Activated T-helper 2 cell treated with anti-CD3 and anti-CD28 coated beads, Interferon-gamma antibody, Interleukin-2, Interleukin-4, amounts not matched to agents 10 μg/mL and 5 μg/mL and 100 μg/mL, durations not matched to agents 14 hours and 24 hours and 36 hours (primary cell): Measurements from ENCODE around the gene DGUOK. TPM values are rescaled to one million over a fixed set of nuclear protein-coding genes. Genes with fewer than 3 reads are reported as not detected.
"Not testable (repeated sequence)": the region's sequence is repeated elsewhere in the genome, so short reads cannot be mapped to it uniquely, and the experiment has no call there.

Experiments used
- DNase-seq: peaks from one replicate; pipeline ENCODE4 v3.0.0; 2021; ENCODE audit warnings: low spot score
- H3K27ac Mint-ChIP-seq: one replicate; pipeline ENCODE4 v1.8.0; 2021; ENCODE audit warnings: mixed read lengths
- H3K27me3 Mint-ChIP-seq: one replicate; pipeline ENCODE4 v1.8.0; 2021; ENCODE audit warnings: low read depth, mixed read lengths
- H3K36me3 Mint-ChIP-seq: one replicate; pipeline ENCODE4 v1.8.0; 2021; ENCODE audit warnings: low read depth, mixed read lengths
- H3K4me1 Mint-ChIP-seq: one replicate; pipeline ENCODE4 v1.8.0; 2021; ENCODE audit warnings: low read depth, mixed read lengths
- H3K4me3 Mint-ChIP-seq: one replicate; pipeline ENCODE4 v1.8.0; 2021; ENCODE audit warnings: low read depth, mild to moderate bottlenecking, moderate library complexity, mixed read lengths
- H3K9me3 Mint-ChIP-seq: one replicate; pipeline ENCODE4 v1.8.0; 2021; ENCODE audit warnings: mixed read lengths
- intact Hi-C: fragments of 100-400 bp; cut with micrococcal nuclease; formaldehyde crosslinking; loops from one replicate; pipeline ENCODE4 v1.15.1; 2023
- total RNA-seq: library from RNA; stranded (reverse); gene quantifications from 2 replicates; pipeline ENCODE4 v1.2.3, GENCODE V29; 2022

DGUOK gene
- total RNA-seq, 1 donor from 2014 or later, result 90.9 TPM

- no peak for DNase-seq
- Mint-ChIP-seq H3K4me1 (peaks cover 65% of the 10 kb centered on the region), H3K36me3 (peaks cover 57% of the 10 kb centered on the region), H3K9me3 (no peaks in the 10 kb centered on the region), H3K27ac (peak overlapping the region; percentile 81), H3K4me3 (peak overlapping the region; percentile 17), H3K27me3 (no peaks in the 10 kb centered on the region)
- intact Hi-C loops, result loop anchor here (1.0 to 2.0 kb wide), 3 partner anchors 31 to 101 kb away; no protein-coding TSS in a partner anchor
Observed at GRCh38 chr2:73931531-73932500, 5.1 kb downstream of the DGUOK start.

DNA sequence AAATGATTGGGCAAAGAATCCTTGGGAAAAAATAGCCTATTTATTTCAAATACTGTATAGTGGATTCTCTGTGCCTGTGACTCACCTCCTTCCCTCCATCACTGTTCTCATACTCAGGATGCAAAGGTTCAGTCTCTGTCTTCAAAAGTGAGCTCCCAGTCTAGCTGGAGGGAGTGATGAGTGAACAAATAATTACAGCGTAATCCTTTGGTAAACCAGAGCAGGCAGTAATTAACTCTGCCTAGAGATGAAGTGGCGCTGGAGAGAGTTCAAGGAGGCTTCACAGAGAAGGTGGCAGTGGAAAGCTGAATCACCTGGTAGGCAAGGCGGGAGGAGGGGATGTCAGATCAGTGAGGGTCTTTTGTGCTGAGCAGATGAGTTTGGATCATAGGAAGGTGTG lies 6.5 kb downstream of the DGUOK start:
- H3K27ac Mint-ChIP-seq, result peak overlapping the region; percentile 5
- intact Hi-C loops, result loop anchor here (2.0 kb wide), 2 partner anchors 30 to 54 kb away; no protein-coding TSS in a partner anchor
- H3K4me3 Mint-ChIP-seq, result peak overlapping the region; percentile 0
- no peak for DNase-seq
- peaks cover 65% of the 10 kb centered on the region for H3K36me3 Mint-ChIP-seq
- H3K9me3 Mint-ChIP-seq, result no peaks in the 10 kb centered on the region
- H3K27me3 Mint-ChIP-seq, result no peaks in the 10 kb centered on the region
- H3K4me1 Mint-ChIP-seq, result peaks cover 74% of the 10 kb centered on the region

DNA sequence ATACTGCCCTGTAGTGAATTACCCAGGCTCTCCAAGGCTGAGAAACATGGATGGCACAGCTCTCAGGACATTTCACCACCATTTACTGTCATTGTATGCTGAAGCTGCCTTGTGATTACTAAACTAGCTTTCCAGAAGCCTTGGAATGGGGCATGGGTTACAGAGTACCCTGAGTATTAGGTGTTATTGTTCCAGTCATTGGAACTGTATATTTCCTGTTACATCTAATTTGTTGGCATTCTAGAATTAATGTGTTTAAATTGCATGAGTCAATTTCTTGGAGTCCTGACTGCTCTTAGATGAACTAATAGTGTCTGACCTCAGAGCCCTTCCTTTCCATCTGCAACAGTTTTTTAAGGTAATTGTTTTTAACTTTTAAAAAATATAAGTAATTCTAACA lies 9.0 kb downstream of the DGUOK start:
- Mint-ChIP-seq H3K36me3 (peaks cover 63% of the 10 kb centered on the region), H3K4me1 (peaks cover 70% of the 10 kb centered on the region), H3K9me3 (no peaks in the 10 kb centered on the region), H3K4me3 (no peak overlapping the region), H3K27me3 (no peaks in the 10 kb centered on the region), H3K27ac (no peak overlapping the region)
- no peak for DNase-seq
- intact Hi-C loops, result no loop called here

GRCh38 chr2:73937103-73937885 lies 10.6 kb downstream of the DGUOK start:
- intact Hi-C loops, result no loop called here
- peaks cover 64% of the 10 kb centered on the region for H3K4me1 Mint-ChIP-seq
- no peaks in the 10 kb centered on the region for H3K27me3 Mint-ChIP-seq
- H3K4me3 Mint-ChIP-seq, result no peak overlapping the region
- H3K27ac Mint-ChIP-seq, result no peak overlapping the region
- no peak for DNase-seq
- H3K9me3 Mint-ChIP-seq, result no peaks in the 10 kb centered on the region
- peaks cover 66% of the 10 kb centered on the region for H3K36me3 Mint-ChIP-seq

DNA sequence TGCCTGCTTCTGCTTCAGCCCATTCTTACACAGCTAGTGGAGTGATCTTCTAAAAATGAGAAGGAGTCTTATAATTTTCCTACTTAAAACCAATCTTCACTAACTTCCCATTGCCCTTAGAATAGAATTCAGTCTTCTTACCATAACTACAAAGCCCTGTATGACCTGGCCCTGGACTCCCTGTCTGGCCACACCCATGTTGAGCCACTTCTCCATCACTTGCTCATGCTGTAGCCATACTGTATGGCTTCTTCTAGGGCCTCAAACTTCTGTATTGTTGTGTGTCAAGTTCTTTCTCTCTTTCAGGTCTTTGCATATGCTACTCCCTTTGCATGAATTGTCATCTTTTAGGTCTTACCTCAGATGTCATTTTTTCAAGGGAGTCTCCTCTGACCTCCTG lies 11.2 kb downstream of the DGUOK start:
- DNase-seq, result no peak
- Mint-ChIP-seq H3K4me1 (peaks cover 62% of the 10 kb centered on the region), H3K36me3 (peaks cover 68% of the 10 kb centered on the region), H3K9me3 (no peaks in the 10 kb centered on the region), H3K27ac (no peak overlapping the region), H3K27me3 (no peaks in the 10 kb centered on the region), H3K4me3 (no peak overlapping the region)
- intact Hi-C loops, result loop anchor here (2.0 kb wide), 1 partner anchor 27 kb away; no protein-coding TSS in a partner anchor

GRCh38 chr2:73938718-73939352 lies 12.2 kb downstream of the DGUOK start:
- H3K4me3 Mint-ChIP-seq, result no peak overlapping the region
- H3K27me3 Mint-ChIP-seq, result no peaks in the 10 kb centered on the region
- DNase-seq, result no peak
- peaks cover 67% of the 10 kb centered on the region for H3K36me3 Mint-ChIP-seq
- no peaks in the 10 kb centered on the region for H3K9me3 Mint-ChIP-seq
- no peak overlapping the region for H3K27ac Mint-ChIP-seq
- peaks cover 60% of the 10 kb centered on the region for H3K4me1 Mint-ChIP-seq
- intact Hi-C loops, result loop anchor here (1.0 to 2.0 kb wide), 2 partner anchors 26 to 47 kb away; no protein-coding TSS in a partner anchor

GRCh38 chr2:73939419-73939818 lies 12.7 kb downstream of the DGUOK start:
- H3K9me3 Mint-ChIP-seq, result no peaks in the 10 kb centered on the region
- no peak for DNase-seq
- no peak overlapping the region for H3K4me3 Mint-ChIP-seq
- intact Hi-C loops, result loop anchor here (1.0 to 2.0 kb wide), 2 partner anchors 25 to 47 kb away; no protein-coding TSS in a partner anchor
- H3K4me1 Mint-ChIP-seq, result peaks cover 62% of the 10 kb centered on the region
- H3K36me3 Mint-ChIP-seq, result peaks cover 69% of the 10 kb centered on the region
- H3K27me3 Mint-ChIP-seq, result no peaks in the 10 kb centered on the region
- no peak overlapping the region for H3K27ac Mint-ChIP-seq

- peaks cover 69% of the 10 kb centered on the region for H3K4me1 Mint-ChIP-seq
- H3K27me3 Mint-ChIP-seq, DNase-seq, H3K9me3 Mint-ChIP-seq, intact Hi-C loops, H3K27ac Mint-ChIP-seq, H3K4me3 Mint-ChIP-seq: not testable (repeated sequence)
- peaks cover 75% of the 10 kb centered on the region for H3K36me3 Mint-ChIP-seq
Observed at GRCh38 chr2:73940066-73940465, 13.4 kb downstream of the DGUOK start.

DNA sequence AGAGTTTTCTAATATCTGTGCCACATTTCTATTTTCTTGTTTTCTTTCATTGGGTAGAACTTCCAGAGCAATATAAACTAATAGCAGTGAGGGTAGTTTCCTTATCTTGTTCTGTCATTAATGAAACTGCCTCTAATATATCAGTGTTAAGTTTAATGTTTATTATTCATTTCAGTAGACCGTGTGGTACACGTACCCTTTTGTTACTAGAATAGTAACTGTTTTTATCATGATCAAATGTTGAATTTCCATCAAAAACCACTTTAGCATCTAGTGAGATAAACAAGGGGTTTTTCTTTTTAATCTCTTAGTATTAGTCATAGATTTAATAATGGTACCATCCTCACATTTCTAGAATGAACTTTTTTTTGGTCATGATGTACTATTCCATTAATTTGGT lies 16.0 kb downstream of the DGUOK start:
- Mint-ChIP-seq H3K9me3 (no peaks in the 10 kb centered on the region), H3K36me3 (peaks cover 81% of the 10 kb centered on the region), H3K4me1 (peaks cover 64% of the 10 kb centered on the region), H3K27ac (peak overlapping the region; percentile 64), H3K4me3 (no peak overlapping the region), H3K27me3 (no peaks in the 10 kb centered on the region)
- intact Hi-C loops, result no loop called here
- no peak for DNase-seq

GRCh38 chr2:73944714-73945113 lies 18.0 kb downstream of the DGUOK start:
- H3K9me3 Mint-ChIP-seq, result no peaks in the 10 kb centered on the region
- no peak for DNase-seq
- peak overlapping the region; percentile 24 for H3K27ac Mint-ChIP-seq
- H3K27me3 Mint-ChIP-seq, result no peaks in the 10 kb centered on the region
- peaks cover 62% of the 10 kb centered on the region for H3K4me1 Mint-ChIP-seq
- H3K36me3 Mint-ChIP-seq, result peaks cover 81% of the 10 kb centered on the region
- intact Hi-C loops, result loop anchor here (2.0 kb wide), 1 partner anchor 18 kb away; no protein-coding TSS in a partner anchor
- no peak overlapping the region for H3K4me3 Mint-ChIP-seq

- Mint-ChIP-seq H3K27me3 (no peaks in the 10 kb centered on the region), H3K4me3 (no peak overlapping the region), H3K9me3 (no peaks in the 10 kb centered on the region), H3K27ac (peak overlapping the region; percentile 54), H3K4me1 (peaks cover 69% of the 10 kb centered on the region), H3K36me3 (peaks cover 79% of the 10 kb centered on the region)
- intact Hi-C loops, result no loop called here
- no peak for DNase-seq
Observed at GRCh38 chr2:73946215-73946614, 19.5 kb downstream of the DGUOK start.

DNA sequence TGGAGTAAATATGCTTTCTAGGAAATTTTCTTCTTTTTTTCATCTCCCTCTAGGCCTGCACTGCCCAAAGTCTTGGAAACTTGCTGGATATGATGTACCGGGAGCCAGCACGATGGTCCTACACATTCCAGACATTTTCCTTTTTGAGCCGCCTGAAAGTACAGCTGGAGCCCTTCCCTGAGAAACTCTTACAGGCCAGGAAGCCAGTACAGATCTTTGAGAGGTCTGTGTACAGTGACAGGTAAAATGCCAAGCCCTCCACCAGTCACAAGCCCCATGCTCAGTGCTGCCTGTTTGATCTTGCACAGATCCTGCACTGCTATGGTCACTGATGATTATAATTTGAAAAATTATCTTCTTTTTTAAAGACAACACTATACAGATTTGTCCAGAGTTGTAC lies 20.0 kb downstream of the DGUOK start:
- DNase-seq, result no peak
- Mint-ChIP-seq H3K27me3 (no peaks in the 10 kb centered on the region), H3K27ac (no peak overlapping the region), H3K36me3 (peaks cover 80% of the 10 kb centered on the region), H3K4me3 (no peak overlapping the region), H3K9me3 (no peaks in the 10 kb centered on the region), H3K4me1 (peaks cover 70% of the 10 kb centered on the region)
- intact Hi-C loops, result no loop called here
